Fibroblast of the aortic adventitia (primary cell): ENCODE results near the gene TSEN2. TPM values are rescaled to one million over a fixed set of nuclear protein-coding genes. Genes with fewer than 3 reads are reported as not detected.
A peak's percentile ranks its signal among the peaks of the same experiment; 100 is the strongest.

Experiments
- DNase-seq: peaks from one replicate; pipeline ENCODE4 v3.0.0-alpha.2; 2010; ENCODE audit warnings: low read depth
- H3K4me3 ChIP-seq: 2 replicates; pipeline ENCODE4 v1.5.1; 2011; ENCODE audit warnings: low read depth, mild to moderate bottlenecking, control low read depth, low read length, moderate library complexity
- CTCF ChIP-seq: IDR thresholded peaks from 2 replicates; pipeline ENCODE4 v1.5.1; 2011; ENCODE audit warnings: mild to moderate bottlenecking, low read length, control low read depth, inconsistent platforms; ENCODE audit not compliant: insufficient read depth
- total RNA-seq: library from RNA; depleted of rRNA; stranded (reverse); fragments of >200 nt; gene quantifications from 2 replicates; pipeline ENCODE4 v1.2.3, GENCODE V29; 2012; ENCODE audit warnings: low replicate concordance

TSEN2 gene
- total RNA-seq, 1 donor = 17.7 TPM

- TF ChIP-seq CTCF = no peak
- DNase-seq = peak; percentile 95
- H3K4me3 ChIP-seq = no peak overlapping the region
Observed at GRCh38 chr3:12508291-12508700, 24.0 kb downstream of the TSEN2 start.

GRCh38 chr3:12509466-12509865, 25.2 kb downstream of the TSEN2 start:
- no peak overlapping the region for H3K4me3 ChIP-seq
- no peak for DNase-seq
- no peak for TF ChIP-seq CTCF

- no peak for DNase-seq
- no peak for TF ChIP-seq CTCF
- no peak overlapping the region for H3K4me3 ChIP-seq
Observed at GRCh38 chr3:12512534-12513118, 28.3 kb downstream of the TSEN2 start.

- no peak for DNase-seq
- no peak for TF ChIP-seq CTCF
- H3K4me3 ChIP-seq = no peak overlapping the region
Observed at GRCh38 chr3:12513694-12514446, 29.6 kb downstream of the TSEN2 start.

- no peak for TF ChIP-seq CTCF
- H3K4me3 ChIP-seq = no peak overlapping the region
Observed at GRCh38 chr3:12515631-12516030, 31.4 kb downstream of the TSEN2 start.

GRCh38 chr3:12516873-12517272, 32.6 kb downstream of the TSEN2 start:
- H3K4me3 ChIP-seq = no peak overlapping the region
- TF ChIP-seq CTCF = no peak
- DNase-seq = no peak

More at GRCh38 chr3:12515631-12516030, 31.4 kb downstream of the TSEN2 start:
- no peak for DNase-seq
